Astrocyte of the cerebellum (primary cell): ENCODE results near the gene OXNAD1.

Experiments
- DNase-seq: peaks from one replicate; pipeline ENCODE4 v3.0.0-alpha.2; 2011; ENCODE audit warnings: low read depth
- H3K4me3 ChIP-seq: 2 replicates; pipeline ENCODE4 v1.5.1; 2011; ENCODE audit warnings: mild to moderate bottlenecking, low read depth, low read length, moderate library complexity
- CTCF ChIP-seq: IDR thresholded peaks from 2 replicates; pipeline ENCODE4 v1.5.1; 2012; ENCODE audit warnings: low read length, low read depth, moderate library complexity, mild to moderate bottlenecking; ENCODE audit errors: missing control alignments
- in situ Hi-C: cut with HindIII; loops from 2 replicates; pipeline ENCODE4 v1.10.0; 2017; ENCODE audit warnings: low sequenced_read_pairs

Gene OXNAD1

GRCh38 chr3:16255726-16256125 is 9.3 kb upstream of the OXNAD1 start:
- TF ChIP-seq CTCF: no peak
- in situ Hi-C loops: no loop called here
- DNase-seq: no peak
- no peak overlapping the region for H3K4me3 ChIP-seq

GRCh38 chr3:16257309-16257708 is 7.7 kb upstream of the OXNAD1 start:
- no peak for TF ChIP-seq CTCF
- DNase-seq: no peak
- in situ Hi-C loops: no loop called here
- H3K4me3 ChIP-seq: no peak overlapping the region

- no peak for TF ChIP-seq CTCF
- DNase-seq: no peak
- in situ Hi-C loops: no loop called here
- H3K4me3 ChIP-seq: no peak overlapping the region
These were observed 6.8 kb upstream of the OXNAD1 start for GRCh38 chr3:16258177-16258576.

DNA sequence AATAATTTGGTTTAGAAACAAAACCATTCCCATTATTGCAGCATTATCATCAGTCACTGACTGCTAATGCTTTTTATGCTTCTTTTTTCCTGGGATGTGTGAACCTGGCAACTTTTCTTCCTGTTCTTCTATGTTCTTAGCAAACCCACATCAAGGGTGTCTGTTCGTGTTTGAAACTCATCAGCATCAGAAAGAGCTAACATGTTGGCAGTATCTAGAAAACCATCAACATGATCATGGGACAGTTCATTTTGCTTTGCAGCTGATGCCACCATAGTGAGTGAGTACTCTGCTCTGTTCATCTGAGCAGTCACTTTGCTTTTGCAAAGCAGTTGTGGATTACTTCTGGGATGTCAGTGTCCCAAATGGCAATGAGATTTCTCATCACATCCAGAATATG is 6.1 kb upstream of the OXNAD1 start:
- in situ Hi-C loops: no loop called here
- TF ChIP-seq CTCF: no peak
- H3K4me3 ChIP-seq: no peak overlapping the region
- DNase-seq: no peak

DNA sequence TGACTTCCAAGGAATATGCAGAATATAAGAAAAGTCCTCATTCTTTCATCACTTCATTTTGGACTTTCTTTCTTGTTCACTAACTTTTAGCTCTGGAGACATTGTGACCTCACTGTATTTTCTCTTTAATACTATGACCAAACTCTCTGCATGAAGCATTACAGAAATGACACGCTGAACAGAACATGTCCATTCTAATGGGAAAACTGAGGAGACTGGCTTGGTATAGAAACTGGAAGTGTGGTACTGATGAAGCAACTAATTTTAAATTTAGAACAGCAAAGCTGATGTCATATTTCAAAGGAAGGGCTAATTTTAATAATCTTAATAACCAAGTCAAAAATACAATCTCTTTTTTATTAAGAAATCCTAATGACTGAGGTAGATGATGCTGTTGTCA is 5.0 kb upstream of the OXNAD1 start:
- in situ Hi-C loops: no loop called here
- DNase-seq: no peak
- no peak overlapping the region for H3K4me3 ChIP-seq
- TF ChIP-seq CTCF: no peak

DNA sequence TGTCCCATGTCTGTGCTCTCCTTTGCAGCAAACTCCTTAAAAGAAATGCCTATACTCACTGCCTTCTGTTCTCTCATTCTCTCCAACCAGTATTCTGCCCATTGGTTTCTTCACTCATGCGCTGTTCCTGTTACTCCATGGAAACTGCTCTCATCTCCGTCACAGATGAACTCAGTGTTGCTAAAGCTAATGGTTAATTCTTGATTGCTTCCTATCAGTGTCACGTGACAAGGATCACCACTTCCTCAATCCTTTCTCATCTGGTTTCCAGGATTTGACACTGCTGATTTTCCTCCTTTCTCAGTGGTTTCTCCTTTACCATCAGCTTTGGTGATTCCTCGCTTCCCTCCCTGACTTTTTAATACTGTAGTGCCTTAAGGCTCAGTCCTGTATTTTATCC is 2.8 kb upstream of the OXNAD1 start:
- in situ Hi-C loops: no loop called here
- no peak for DNase-seq
- no peak for TF ChIP-seq CTCF

GRCh38 chr3:16264174-16264707 is 771 bp upstream of the OXNAD1 start:
- peak overlapping the region; percentile 82 for H3K4me3 ChIP-seq
- in situ Hi-C loops: no loop called here
- DNase-seq: no peak
- TF ChIP-seq CTCF: no peak

More for the DNA sequence above, 2.8 kb upstream of the OXNAD1 start:
- H3K4me3 ChIP-seq: no peak overlapping the region
